Stomach (tissue), 4 donors: ENCODE results near the gene LRP11.

Experiments
- POLR2A ChIP-seq, 4 donors: fragments of 450-650 bp; IDR thresholded peaks; one replicate each; pipeline ENCODE4 v1.6.1; 2016; ENCODE audit warnings: antibody characterized with exemption in 4 of 4, control low read depth in 2 of 4, mild to moderate bottlenecking in 1 of 4, moderate library complexity in 1 of 4
- POLR2AphosphoS5 ChIP-seq, 3 donors: sonication (generic); formaldehyde crosslinking; IDR thresholded peaks; one replicate each; pipeline ENCODE4 v1.6.1; 2016; ENCODE audit warnings: antibody characterized with exemption in 3 of 3
- TF ChIP-seq, protein P1 (sequence below), 7 experiments: fragments of 450-650 bp in 4 of 7; fragments of 200-600 bp in 3 of 7; sonication (generic) in 3 of 7; IDR thresholded peaks; one replicate each; pipeline ENCODE4 v1.5.1; 2016 to 2019; ENCODE audit warnings: antibody characterized with exemption in 7 of 7, control low read depth in 2 of 7, mild to moderate bottlenecking in 1 of 7

DNA sequence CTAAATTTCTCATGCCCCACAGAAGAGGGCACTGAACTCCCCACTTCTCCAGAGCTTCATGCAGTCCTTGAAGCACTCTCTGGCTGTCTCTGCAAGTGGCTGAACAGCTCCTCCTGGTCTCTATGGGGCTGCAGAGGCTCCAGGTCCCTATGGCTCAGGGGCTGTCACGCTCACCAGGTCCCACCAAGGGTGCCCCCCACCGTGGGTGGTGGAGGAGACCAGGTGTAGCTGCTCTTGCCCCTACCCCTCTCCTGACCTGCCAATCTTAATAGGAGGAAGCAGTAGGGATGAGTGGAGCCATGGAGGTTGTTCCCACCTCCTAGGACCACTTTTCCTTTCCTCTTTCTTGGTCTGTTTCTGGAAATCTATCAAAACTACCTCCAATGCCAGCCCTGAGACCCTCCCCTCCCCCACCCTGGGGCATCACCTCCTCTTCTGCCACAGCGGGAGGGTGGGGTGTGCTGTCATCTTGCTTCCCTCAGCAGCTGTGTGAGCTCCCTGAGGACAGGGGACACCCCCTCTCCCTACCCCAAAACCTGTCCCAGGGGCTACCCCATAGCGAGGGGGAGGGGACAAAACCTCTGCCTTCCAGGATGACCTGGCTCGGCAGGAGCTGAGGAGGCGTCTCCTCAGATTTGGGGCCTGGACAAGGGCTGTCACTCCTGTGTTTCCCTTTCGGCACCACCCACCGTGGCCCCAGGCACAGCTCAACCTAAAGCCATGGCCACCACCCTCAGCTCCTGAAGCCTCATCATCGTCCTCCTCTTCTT is 45.7 kb upstream of the LRP11 start:
- TF ChIP-seq POLR2AphosphoS5 (IDR thresholded peaks at IDR 0.05) (no peak), POLR2A (IDR thresholded peaks at IDR 0.05) (no peak)
- TF ChIP-seq, protein P1, sequence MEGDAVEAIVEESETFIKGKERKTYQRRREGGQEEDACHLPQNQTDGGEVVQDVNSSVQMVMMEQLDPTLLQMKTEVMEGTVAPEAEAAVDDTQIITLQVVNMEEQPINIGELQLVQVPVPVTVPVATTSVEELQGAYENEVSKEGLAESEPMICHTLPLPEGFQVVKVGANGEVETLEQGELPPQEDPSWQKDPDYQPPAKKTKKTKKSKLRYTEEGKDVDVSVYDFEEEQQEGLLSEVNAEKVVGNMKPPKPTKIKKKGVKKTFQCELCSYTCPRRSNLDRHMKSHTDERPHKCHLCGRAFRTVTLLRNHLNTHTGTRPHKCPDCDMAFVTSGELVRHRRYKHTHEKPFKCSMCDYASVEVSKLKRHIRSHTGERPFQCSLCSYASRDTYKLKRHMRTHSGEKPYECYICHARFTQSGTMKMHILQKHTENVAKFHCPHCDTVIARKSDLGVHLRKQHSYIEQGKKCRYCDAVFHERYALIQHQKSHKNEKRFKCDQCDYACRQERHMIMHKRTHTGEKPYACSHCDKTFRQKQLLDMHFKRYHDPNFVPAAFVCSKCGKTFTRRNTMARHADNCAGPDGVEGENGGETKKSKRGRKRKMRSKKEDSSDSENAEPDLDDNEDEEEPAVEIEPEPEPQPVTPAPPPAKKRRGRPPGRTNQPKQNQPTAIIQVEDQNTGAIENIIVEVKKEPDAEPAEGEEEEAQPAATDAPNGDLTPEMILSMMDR (IDR thresholded peaks at IDR 0.05): no peak
